Measurements from ENCODE around the gene PNMA8B. TPM values are rescaled to one million over a fixed set of nuclear protein-coding genes. Genes with fewer than 3 reads are reported as not detected.
"Not testable (repeated sequence)": the region's sequence is repeated elsewhere in the genome, so short reads cannot be mapped to it uniquely, and the experiment has no call there.

PNMA8B gene
- total RNA-seq, 1 donor from 2014 or later, result 2.4 TPM

GRCh38 chr19:46524308-46524707, 28.6 kb upstream of the PNMA8B start:
- no peak for TF ChIP-seq CTCF (conservative IDR thresholded peaks at IDR 0.05)
- H3K4me3 Mint-ChIP-seq, result no peak overlapping the region
- H3K4me1 Mint-ChIP-seq (ENCODE audit: unreplicated experiment), result peaks cover 1% of the 10 kb centered on the region
- no peaks in the 10 kb centered on the region for H3K36me3 Mint-ChIP-seq
- no peaks in the 10 kb centered on the region for H3K9me3 Mint-ChIP-seq
- peaks cover 3% of the 10 kb centered on the region for H3K27me3 Mint-ChIP-seq
- no peak for DNase-seq (ENCODE audit: extremely low spot score, unreplicated experiment)
- H3K27ac Mint-ChIP-seq, result no peak overlapping the region

- not testable (repeated sequence) for H3K27me3 Mint-ChIP-seq; H3K36me3 Mint-ChIP-seq; H3K9me3 Mint-ChIP-seq; DNase-seq (ENCODE audit: extremely low spot score, unreplicated experiment); H3K4me1 Mint-ChIP-seq (ENCODE audit: unreplicated experiment); H3K4me3 Mint-ChIP-seq; H3K27ac Mint-ChIP-seq
Observed at GRCh38 chr19:46522988-46523387, 27.3 kb upstream of the PNMA8B start.

- Mint-ChIP-seq H3K36me3 (no peaks in the 10 kb centered on the region), H3K4me3 (no peak overlapping the region), H3K27ac (no peak overlapping the region), H3K27me3 (peaks cover 3% of the 10 kb centered on the region), H3K9me3 (no peaks in the 10 kb centered on the region), H3K4me1 (ENCODE audit: unreplicated experiment) (no peaks in the 10 kb centered on the region)
- no peak for DNase-seq (ENCODE audit: extremely low spot score, unreplicated experiment)
- no peak for TF ChIP-seq CTCF (conservative IDR thresholded peaks at IDR 0.05)
Observed at GRCh38 chr19:46521241-46521868, 25.7 kb upstream of the PNMA8B start.

GRCh38 chr19:46520616-46521015, 24.9 kb upstream of the PNMA8B start:
- Mint-ChIP-seq H3K4me1 (ENCODE audit: unreplicated experiment) (peaks cover 4% of the 10 kb centered on the region), H3K27me3 (peaks cover 7% of the 10 kb centered on the region), H3K36me3 (no peaks in the 10 kb centered on the region), H3K27ac (no peak overlapping the region), H3K4me3 (no peak overlapping the region), H3K9me3 (no peaks in the 10 kb centered on the region)
- no peak for DNase-seq (ENCODE audit: extremely low spot score, unreplicated experiment)
- no peak for TF ChIP-seq CTCF (conservative IDR thresholded peaks at IDR 0.05)

- Mint-ChIP-seq H3K27me3 (peaks cover 13% of the 10 kb centered on the region), H3K27ac (no peak overlapping the region), H3K36me3 (no peaks in the 10 kb centered on the region), H3K4me3 (no peak overlapping the region), H3K4me1 (ENCODE audit: unreplicated experiment) (peaks cover 7% of the 10 kb centered on the region), H3K9me3 (no peaks in the 10 kb centered on the region)
- no peak for TF ChIP-seq CTCF (conservative IDR thresholded peaks at IDR 0.05)
- no peak for DNase-seq (ENCODE audit: extremely low spot score, unreplicated experiment)
Observed at GRCh38 chr19:46517471-46517870, 21.8 kb upstream of the PNMA8B start.

GRCh38 chr19:46515879-46516350, 20.2 kb upstream of the PNMA8B start:
- no peaks in the 10 kb centered on the region for H3K36me3 Mint-ChIP-seq
- DNase-seq (ENCODE audit: extremely low spot score, unreplicated experiment), result no peak
- no peak overlapping the region for H3K4me3 Mint-ChIP-seq
- H3K9me3 Mint-ChIP-seq, result no peaks in the 10 kb centered on the region
- peaks cover 7% of the 10 kb centered on the region for H3K4me1 Mint-ChIP-seq (ENCODE audit: unreplicated experiment)
- H3K27ac Mint-ChIP-seq, result no peak overlapping the region
- H3K27me3 Mint-ChIP-seq, result peaks cover 13% of the 10 kb centered on the region
- peak; percentile 84 for TF ChIP-seq CTCF (conservative IDR thresholded peaks at IDR 0.05)
